ENCODE measurements around the gene ZZZ3. TPM values are rescaled to one million over a fixed set of nuclear protein-coding genes. Genes with fewer than 3 reads are reported as not detected.

ZZZ3 gene
- total RNA-seq, result 37.8 TPM
- long read RNA-seq, full-length matches to known transcripts, result 6 of 45 reads
- long read RNA-seq, partial matches to known transcripts, result 0 of 45 reads
- long read RNA-seq, other reads (novel, unspliced or antisense), result 39 of 45 reads

- TF ChIP-seq CTCF (IDR thresholded peaks at IDR 0.05; ENCODE audit: borderline replicate concordance), result no peak
- H3K4me1 ChIP-seq, result peaks cover 69% of the 10 kb centered on the region
- H3K27me3 ChIP-seq (ENCODE audit: low read depth), result no peaks in the 10 kb centered on the region
- peak within 1 kb of the TSS; percentile 82 for H3K4me3 ChIP-seq
- H3K27ac ChIP-seq (replicated peaks), result peak within 1 kb of the TSS; percentile 95
- H3K9me3 ChIP-seq (replicated peaks), result no peaks in the 10 kb centered on the region
- intact Hi-C loops (cut with micrococcal nuclease), result loop anchor here (10.0 kb wide), 1 partner anchor 148 kb away; no protein-coding TSS in a partner anchor
- H3K36me3 ChIP-seq, result no peaks in the 10 kb centered on the region
- DNase-seq, result peak; percentile 91
These were observed at the start of gene ZZZ3 for GRCh38 chr1:77682460-77683159. Gene ZZZ3 (minus strand): TSS chr1:77682658. CDS start chr1:77633354, 49,304 bp downstream.

- Histone ChIP-seq H3K9me3 (replicated peaks) (no peaks in the 10 kb centered on the region), H3K4me3 (no peak overlapping the region), H3K4me1 (peaks cover 18% of the 10 kb centered on the region), H3K27ac (replicated peaks) (no peak overlapping the region), H3K27me3 (ENCODE audit: low read depth) (no peaks in the 10 kb centered on the region), H3K36me3 (peaks cover 53% of the 10 kb centered on the region)
- TF ChIP-seq CTCF (IDR thresholded peaks at IDR 0.05; ENCODE audit: borderline replicate concordance), result no peak
- no peak for DNase-seq
- intact Hi-C loops (cut with micrococcal nuclease), result no loop called here
These were observed 49.6 kb upstream of the ZZZ3 start for GRCh38 chr1:77732090-77732489.

GRCh38 chr1:77725706-77726105, 43.2 kb upstream of the ZZZ3 start:
- TF ChIP-seq CTCF (IDR thresholded peaks at IDR 0.05; ENCODE audit: borderline replicate concordance), result no peak
- H3K36me3 ChIP-seq, result peaks cover 96% of the 10 kb centered on the region
- no peak overlapping the region for H3K27ac ChIP-seq (replicated peaks)
- peaks cover 6% of the 10 kb centered on the region for H3K4me1 ChIP-seq
- no peak overlapping the region for H3K4me3 ChIP-seq
- intact Hi-C loops (cut with micrococcal nuclease), result loop anchor here (10.0 kb wide), 1 partner anchor 219 kb away; no protein-coding TSS in a partner anchor
- DNase-seq, result no peak
- no peaks in the 10 kb centered on the region for H3K27me3 ChIP-seq (ENCODE audit: low read depth)
- H3K9me3 ChIP-seq (replicated peaks), result no peaks in the 10 kb centered on the region

- TF ChIP-seq CTCF (IDR thresholded peaks at IDR 0.05; ENCODE audit: borderline replicate concordance), result no peak
- no peaks in the 10 kb centered on the region for H3K27me3 ChIP-seq (ENCODE audit: low read depth)
- no peak for DNase-seq
- no peak overlapping the region for H3K27ac ChIP-seq (replicated peaks)
- H3K4me3 ChIP-seq, result no peak overlapping the region
- intact Hi-C loops (cut with micrococcal nuclease), result no loop called here
- no peaks in the 10 kb centered on the region for H3K4me1 ChIP-seq
- no peaks in the 10 kb centered on the region for H3K9me3 ChIP-seq (replicated peaks)
- H3K36me3 ChIP-seq, result peaks cover 96% of the 10 kb centered on the region
These were observed 35.7 kb upstream of the ZZZ3 start for GRCh38 chr1:77718181-77718580.

GRCh38 chr1:77716065-77716464, 33.6 kb upstream of the ZZZ3 start:
- intact Hi-C loops (cut with micrococcal nuclease), result no loop called here
- no peak for TF ChIP-seq CTCF (IDR thresholded peaks at IDR 0.05; ENCODE audit: borderline replicate concordance)
- Histone ChIP-seq H3K36me3 (peaks cover 98% of the 10 kb centered on the region), H3K27me3 (ENCODE audit: low read depth) (no peaks in the 10 kb centered on the region), H3K4me3 (no peak overlapping the region), H3K9me3 (replicated peaks) (no peaks in the 10 kb centered on the region), H3K27ac (replicated peaks) (no peak overlapping the region), H3K4me1 (no peaks in the 10 kb centered on the region)
- DNase-seq, result no peak

Data from left ventricle myocardium inferior (tissue), 1 donor.